ENCODE results near the gene MIEF2.

The MIEF2 gene

GRCh38 chr17:18229254-18229653 lies 31.2 kb upstream of the MIEF2 start:
- TF ChIP-seq CTCF (IDR thresholded peaks at IDR 0.05; ENCODE audit: control insufficient read depth, insufficient read depth, low read depth, low read length, missing control alignments) = no peak
- H3K4me3 ChIP-seq (ENCODE audit: control insufficient read depth, low read depth, low read length) = no peak overlapping the region
- no peak for DNase-seq (ENCODE audit: low read depth)

GRCh38 chr17:18229771-18230170 lies 30.7 kb upstream of the MIEF2 start:
- TF ChIP-seq CTCF (IDR thresholded peaks at IDR 0.05; ENCODE audit: control insufficient read depth, insufficient read depth, low read depth, low read length, missing control alignments) = no peak
- H3K4me3 ChIP-seq (ENCODE audit: control insufficient read depth, low read depth, low read length) = no peak overlapping the region
- DNase-seq (ENCODE audit: low read depth) = no peak

- H3K4me3 ChIP-seq (ENCODE audit: control insufficient read depth, low read depth, low read length) = no peak overlapping the region
- TF ChIP-seq CTCF (IDR thresholded peaks at IDR 0.05; ENCODE audit: control insufficient read depth, insufficient read depth, low read depth, low read length, missing control alignments) = no peak
- no peak for DNase-seq (ENCODE audit: low read depth)
Measured at GRCh38 chr17:18230288-18231141, 29.9 kb upstream of the MIEF2 start.

- no peak overlapping the region for H3K4me3 ChIP-seq (ENCODE audit: control insufficient read depth, low read depth, low read length)
- no peak for DNase-seq (ENCODE audit: low read depth)
- no peak for TF ChIP-seq CTCF (IDR thresholded peaks at IDR 0.05; ENCODE audit: control insufficient read depth, insufficient read depth, low read depth, low read length, missing control alignments)
Measured at GRCh38 chr17:18231164-18231563, 29.3 kb upstream of the MIEF2 start.

GRCh38 chr17:18233803-18234518 lies 26.5 kb upstream of the MIEF2 start:
- DNase-seq (ENCODE audit: low read depth) = no peak
- no peak for TF ChIP-seq CTCF (IDR thresholded peaks at IDR 0.05; ENCODE audit: control insufficient read depth, insufficient read depth, low read depth, low read length, missing control alignments)
- H3K4me3 ChIP-seq (ENCODE audit: control insufficient read depth, low read depth, low read length) = no peak overlapping the region

- H3K4me3 ChIP-seq (ENCODE audit: control insufficient read depth, low read depth, low read length) = no peak overlapping the region
- no peak for DNase-seq (ENCODE audit: low read depth)
- TF ChIP-seq CTCF (IDR thresholded peaks at IDR 0.05; ENCODE audit: control insufficient read depth, insufficient read depth, low read depth, low read length, missing control alignments) = no peak
Measured at GRCh38 chr17:18234853-18235380, 25.5 kb upstream of the MIEF2 start.
